ENCODE measurements around the gene TRIO.

The TRIO gene

DNA sequence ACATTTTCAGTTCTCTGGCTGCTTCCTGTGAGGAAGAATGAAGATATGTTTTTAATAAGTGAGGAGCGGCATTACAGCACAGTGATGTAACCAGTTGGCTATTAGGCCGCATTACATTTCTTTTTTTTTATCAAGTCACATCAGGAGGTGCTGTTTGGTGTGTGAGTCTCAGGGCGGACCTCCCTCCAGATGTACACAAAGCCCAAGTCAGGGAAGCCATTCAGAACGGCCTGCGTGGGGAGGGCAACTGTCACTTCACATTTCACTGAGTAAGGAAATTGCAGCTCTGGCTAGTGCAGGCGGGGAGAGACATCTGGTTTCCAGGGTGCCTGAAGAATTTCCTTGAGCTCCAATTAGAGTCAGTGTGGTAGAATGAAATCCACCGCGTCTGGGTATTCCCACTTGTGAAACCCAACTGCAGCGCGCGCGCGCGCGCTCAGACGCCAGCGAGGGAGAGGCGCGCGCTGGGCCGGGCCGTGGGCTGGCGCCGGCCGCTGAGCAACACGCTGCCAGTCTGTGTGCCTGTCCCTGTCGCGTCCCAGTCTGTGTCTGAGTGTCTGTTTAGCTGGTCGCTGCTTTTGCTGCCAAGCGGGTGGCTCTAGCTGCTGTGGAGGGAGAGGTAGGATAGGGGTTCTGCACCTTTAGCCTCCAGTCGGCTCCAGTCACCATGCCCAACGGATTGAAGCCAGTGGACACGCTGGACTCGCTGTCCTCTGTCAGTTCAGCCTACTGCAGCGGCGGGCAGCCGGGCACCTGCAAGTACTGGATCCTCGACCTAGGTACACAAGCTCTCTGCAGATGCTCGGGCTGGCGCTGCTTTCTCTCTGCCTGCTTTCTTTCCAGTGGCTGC is 297.7 kb downstream of the TRIO start:
- Histone ChIP-seq H2AFZ (ENCODE audit: low read length) (no peak overlapping the region), H3K4me3 (ENCODE audit: low read length) (no peak overlapping the region), H3K36me3 (replicated peaks; ENCODE audit: insufficient read depth, low read length) (no peaks in the 10 kb centered on the region), H4K20me1 (ENCODE audit: insufficient read depth, low read length) (no peaks in the 10 kb centered on the region), H3K4me2 (ENCODE audit: low read depth, low read length) (no peak overlapping the region), H3K9me3 (replicated peaks; ENCODE audit: insufficient read depth, low read length) (no peaks in the 10 kb centered on the region), H3K9me2 (replicated peaks; ENCODE audit: insufficient read depth, low read length) (no peaks in the 10 kb centered on the region), H3K9ac (ENCODE audit: low read length) (no peak overlapping the region), H3K79me2 (ENCODE audit: low read length) (no peaks in the 10 kb centered on the region), H3K4me1 (ENCODE audit: low read length) (no peaks in the 10 kb centered on the region), H3K27me3 (replicated peaks; ENCODE audit: insufficient read depth, low read length) (no peaks in the 10 kb centered on the region), H3F3A (ENCODE audit: insufficient read depth, low read length) (no peaks in the 10 kb centered on the region), H3K27ac (ENCODE audit: low read length) (no peak overlapping the region)
- no peak for DNase-seq
- TF ChIP-seq, protein P1, sequence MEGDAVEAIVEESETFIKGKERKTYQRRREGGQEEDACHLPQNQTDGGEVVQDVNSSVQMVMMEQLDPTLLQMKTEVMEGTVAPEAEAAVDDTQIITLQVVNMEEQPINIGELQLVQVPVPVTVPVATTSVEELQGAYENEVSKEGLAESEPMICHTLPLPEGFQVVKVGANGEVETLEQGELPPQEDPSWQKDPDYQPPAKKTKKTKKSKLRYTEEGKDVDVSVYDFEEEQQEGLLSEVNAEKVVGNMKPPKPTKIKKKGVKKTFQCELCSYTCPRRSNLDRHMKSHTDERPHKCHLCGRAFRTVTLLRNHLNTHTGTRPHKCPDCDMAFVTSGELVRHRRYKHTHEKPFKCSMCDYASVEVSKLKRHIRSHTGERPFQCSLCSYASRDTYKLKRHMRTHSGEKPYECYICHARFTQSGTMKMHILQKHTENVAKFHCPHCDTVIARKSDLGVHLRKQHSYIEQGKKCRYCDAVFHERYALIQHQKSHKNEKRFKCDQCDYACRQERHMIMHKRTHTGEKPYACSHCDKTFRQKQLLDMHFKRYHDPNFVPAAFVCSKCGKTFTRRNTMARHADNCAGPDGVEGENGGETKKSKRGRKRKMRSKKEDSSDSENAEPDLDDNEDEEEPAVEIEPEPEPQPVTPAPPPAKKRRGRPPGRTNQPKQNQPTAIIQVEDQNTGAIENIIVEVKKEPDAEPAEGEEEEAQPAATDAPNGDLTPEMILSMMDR (IDR thresholded peaks at IDR 0.05; ENCODE audit: low read length): no peak
- TF ChIP-seq EZH2phosphoT487 (IDR thresholded peaks at IDR 0.05; ENCODE audit: low read length) (no peak), EZH2 (optimal IDR thresholded peaks at IDR 0.05; ENCODE audit: low read depth, low read length) (no peak)

DNA sequence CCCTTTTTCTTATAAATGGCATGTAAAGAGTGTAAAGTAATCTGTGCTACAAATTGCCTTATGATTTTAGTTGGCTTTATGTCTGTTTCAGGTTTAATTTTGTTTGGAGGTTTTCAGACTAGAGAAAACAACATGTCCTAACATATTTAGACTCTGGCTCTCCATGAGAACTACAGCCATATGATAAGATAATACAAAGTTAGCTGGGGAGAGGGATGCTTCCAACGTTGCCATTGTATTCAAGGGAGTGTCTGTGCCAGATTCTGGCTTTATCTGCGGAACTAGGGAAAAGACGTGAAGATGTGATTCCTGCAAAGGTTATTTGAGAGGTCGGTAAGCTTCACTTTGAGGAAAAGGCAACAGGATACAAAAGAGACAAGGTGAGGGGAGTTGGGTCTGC is 298.5 kb downstream of the TRIO start:
- H3K27ac ChIP-seq (ENCODE audit: low read length): no peak overlapping the region

DNA sequence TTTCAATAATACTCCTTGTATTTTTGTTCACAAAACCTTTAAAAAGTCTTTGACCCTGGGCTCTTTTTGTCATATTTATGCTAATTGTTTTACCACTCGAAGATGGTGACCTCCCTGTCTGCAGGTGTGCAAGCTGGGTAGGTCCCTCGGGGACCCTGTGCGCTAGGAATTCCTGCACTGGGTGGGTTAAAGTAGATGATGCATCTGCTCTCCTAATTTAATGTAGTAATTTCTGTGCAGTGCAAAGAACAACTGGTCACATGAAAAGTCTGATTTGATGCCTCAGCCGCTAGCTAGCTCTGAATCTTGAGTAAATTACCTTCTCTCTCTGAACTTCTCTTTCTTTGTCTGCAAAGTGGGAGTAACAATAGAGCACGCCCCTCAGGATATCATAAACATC is 299.4 kb downstream of the TRIO start:
- Histone ChIP-seq H3K4me3 (ENCODE audit: low read length) (no peak overlapping the region), H3K27me3 (replicated peaks; ENCODE audit: insufficient read depth, low read length) (no peaks in the 10 kb centered on the region), H4K20me1 (ENCODE audit: insufficient read depth, low read length) (no peaks in the 10 kb centered on the region), H3K27ac (ENCODE audit: low read length) (no peak overlapping the region), H2AFZ (ENCODE audit: low read length) (no peak overlapping the region), H3K9ac (ENCODE audit: low read length) (no peak overlapping the region), H3K79me2 (ENCODE audit: low read length) (no peaks in the 10 kb centered on the region), H3K9me3 (replicated peaks; ENCODE audit: insufficient read depth, low read length) (no peaks in the 10 kb centered on the region), H3F3A (ENCODE audit: insufficient read depth, low read length) (no peaks in the 10 kb centered on the region), H3K4me2 (ENCODE audit: low read depth, low read length) (no peak overlapping the region), H3K9me2 (replicated peaks; ENCODE audit: insufficient read depth, low read length) (no peaks in the 10 kb centered on the region), H3K4me1 (ENCODE audit: low read length) (no peaks in the 10 kb centered on the region), H3K36me3 (replicated peaks; ENCODE audit: insufficient read depth, low read length) (no peaks in the 10 kb centered on the region)
- DNase-seq: no peak
- TF ChIP-seq, protein P1 (IDR thresholded peaks at IDR 0.05; ENCODE audit: low read length): no peak
- no peak for TF ChIP-seq EZH2phosphoT487 (IDR thresholded peaks at IDR 0.05; ENCODE audit: low read length)
- no peak for TF ChIP-seq EZH2 (optimal IDR thresholded peaks at IDR 0.05; ENCODE audit: low read depth, low read length)

More for the DNA sequence above, 298.5 kb downstream of the TRIO start:
- Histone ChIP-seq H3K27me3 (replicated peaks; ENCODE audit: insufficient read depth, low read length) (no peaks in the 10 kb centered on the region), H3K36me3 (replicated peaks; ENCODE audit: insufficient read depth, low read length) (no peaks in the 10 kb centered on the region), H3K9me3 (replicated peaks; ENCODE audit: insufficient read depth, low read length) (no peaks in the 10 kb centered on the region), H3K4me1 (ENCODE audit: low read length) (no peaks in the 10 kb centered on the region), H3K9ac (ENCODE audit: low read length) (no peak overlapping the region), H3F3A (ENCODE audit: insufficient read depth, low read length) (no peaks in the 10 kb centered on the region), H4K20me1 (ENCODE audit: insufficient read depth, low read length) (no peaks in the 10 kb centered on the region), H3K79me2 (ENCODE audit: low read length) (no peaks in the 10 kb centered on the region), H2AFZ (ENCODE audit: low read length) (no peak overlapping the region), H3K4me3 (ENCODE audit: low read length) (no peak overlapping the region), H3K4me2 (ENCODE audit: low read depth, low read length) (no peak overlapping the region), H3K9me2 (replicated peaks; ENCODE audit: insufficient read depth, low read length) (no peaks in the 10 kb centered on the region)
- TF ChIP-seq EZH2 (optimal IDR thresholded peaks at IDR 0.05; ENCODE audit: low read depth, low read length): no peak
- no peak for TF ChIP-seq EZH2phosphoT487 (IDR thresholded peaks at IDR 0.05; ENCODE audit: low read length)
- TF ChIP-seq, protein P1 (IDR thresholded peaks at IDR 0.05; ENCODE audit: low read length): no peak
- no peak for DNase-seq
